Upper lobe of right lung (tissue), 1 donor: ENCODE data around the gene VAPB. TPM values are rescaled to one million over a fixed set of nuclear protein-coding genes. Genes with fewer than 3 reads are reported as not detected.

Experiments used
- ATAC-seq: fragments of 200-7000 bp; cut with Tn5 transposase; one replicate; pipeline ENCODE4 v1.9.1; 2020; ENCODE audit warnings: mild to moderate bottlenecking, moderate library complexity
- DNase-seq: peaks from one replicate; pipeline ENCODE4 v3.0.0-alpha.2; 2020
- H3K27ac ChIP-seq: fragments of 200-600 bp; one replicate; pipeline ENCODE4 v1.8.0; 2022
- H3K27me3 ChIP-seq: fragments of 200-600 bp; one replicate; pipeline ENCODE4 v1.8.0; 2022; ENCODE audit warnings: mild to moderate bottlenecking
- H3K36me3 ChIP-seq: fragments of 200-600 bp; one replicate; pipeline ENCODE4 v1.8.0; 2022
- H3K4me1 ChIP-seq: fragments of 200-600 bp; one replicate; pipeline ENCODE4 v1.8.0; 2022
- H3K4me3 ChIP-seq: fragments of 200-600 bp; one replicate; pipeline ENCODE4 v1.8.0; 2022; ENCODE audit warnings: mild to moderate bottlenecking
- H3K9me3 ChIP-seq: fragments of 200-600 bp; one replicate; pipeline ENCODE4 v1.8.0; 2022
- intact Hi-C: fragments of 100-400 bp; cut with DNase I; formaldehyde crosslinking; loops from one replicate; pipeline ENCODE4 v1.11.0; 2022
- total RNA-seq: library from RNA; stranded (reverse); fragmentation: NEBNext Ultra II Directional; extraction: Animal tissue kit (Norgen Biotek cat#: 25700); gene quantifications from one replicate; pipeline ENCODE4 v1.2.1, GENCODE V29; 2021
- TF ChIP-seq, protein P1 (sequence below): fragments of 200-600 bp; IDR thresholded peaks from one replicate; pipeline ENCODE4 v1.8.0; 2022; ENCODE audit warnings: antibody characterized with exemption
- donor health status: DM: no; HTN: yes; CAD: no; lungs with severe emphysema.

Gene VAPB
- total RNA-seq, 1 donor from 2014 or later: 47.8 TPM

DNA sequence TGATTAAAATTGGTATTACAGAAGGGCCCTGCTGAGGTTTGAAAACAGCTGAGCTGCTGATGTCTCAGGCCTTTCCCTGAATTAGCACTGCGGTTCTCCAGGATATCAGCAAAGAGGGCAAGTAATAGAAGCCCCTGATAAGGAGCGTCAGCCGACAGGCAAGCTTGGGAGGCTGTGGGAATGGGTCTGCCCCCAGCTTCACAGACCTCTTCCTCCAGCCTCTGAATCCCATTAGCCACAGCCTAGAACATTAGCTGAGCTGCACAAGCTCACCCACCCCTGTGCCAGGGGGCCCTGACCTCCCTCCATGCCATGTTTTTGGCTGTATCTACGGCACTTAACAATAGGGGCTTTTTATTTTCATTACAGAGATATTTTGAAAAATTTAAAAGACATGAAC lies 59.9 kb downstream of the VAPB start:
- intact Hi-C loops: no loop called here
- H3K4me3 ChIP-seq: no peak overlapping the region
- peaks cover 50% of the 10 kb centered on the region for H3K36me3 ChIP-seq
- H3K27ac ChIP-seq: no peak overlapping the region
- no peaks in the 10 kb centered on the region for H3K9me3 ChIP-seq
- DNase-seq (no peak), ATAC-seq (no peak)
- TF ChIP-seq, protein P1, sequence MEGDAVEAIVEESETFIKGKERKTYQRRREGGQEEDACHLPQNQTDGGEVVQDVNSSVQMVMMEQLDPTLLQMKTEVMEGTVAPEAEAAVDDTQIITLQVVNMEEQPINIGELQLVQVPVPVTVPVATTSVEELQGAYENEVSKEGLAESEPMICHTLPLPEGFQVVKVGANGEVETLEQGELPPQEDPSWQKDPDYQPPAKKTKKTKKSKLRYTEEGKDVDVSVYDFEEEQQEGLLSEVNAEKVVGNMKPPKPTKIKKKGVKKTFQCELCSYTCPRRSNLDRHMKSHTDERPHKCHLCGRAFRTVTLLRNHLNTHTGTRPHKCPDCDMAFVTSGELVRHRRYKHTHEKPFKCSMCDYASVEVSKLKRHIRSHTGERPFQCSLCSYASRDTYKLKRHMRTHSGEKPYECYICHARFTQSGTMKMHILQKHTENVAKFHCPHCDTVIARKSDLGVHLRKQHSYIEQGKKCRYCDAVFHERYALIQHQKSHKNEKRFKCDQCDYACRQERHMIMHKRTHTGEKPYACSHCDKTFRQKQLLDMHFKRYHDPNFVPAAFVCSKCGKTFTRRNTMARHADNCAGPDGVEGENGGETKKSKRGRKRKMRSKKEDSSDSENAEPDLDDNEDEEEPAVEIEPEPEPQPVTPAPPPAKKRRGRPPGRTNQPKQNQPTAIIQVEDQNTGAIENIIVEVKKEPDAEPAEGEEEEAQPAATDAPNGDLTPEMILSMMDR: no peak
- H3K27me3 ChIP-seq: no peaks in the 10 kb centered on the region
- no peaks in the 10 kb centered on the region for H3K4me1 ChIP-seq

DNA sequence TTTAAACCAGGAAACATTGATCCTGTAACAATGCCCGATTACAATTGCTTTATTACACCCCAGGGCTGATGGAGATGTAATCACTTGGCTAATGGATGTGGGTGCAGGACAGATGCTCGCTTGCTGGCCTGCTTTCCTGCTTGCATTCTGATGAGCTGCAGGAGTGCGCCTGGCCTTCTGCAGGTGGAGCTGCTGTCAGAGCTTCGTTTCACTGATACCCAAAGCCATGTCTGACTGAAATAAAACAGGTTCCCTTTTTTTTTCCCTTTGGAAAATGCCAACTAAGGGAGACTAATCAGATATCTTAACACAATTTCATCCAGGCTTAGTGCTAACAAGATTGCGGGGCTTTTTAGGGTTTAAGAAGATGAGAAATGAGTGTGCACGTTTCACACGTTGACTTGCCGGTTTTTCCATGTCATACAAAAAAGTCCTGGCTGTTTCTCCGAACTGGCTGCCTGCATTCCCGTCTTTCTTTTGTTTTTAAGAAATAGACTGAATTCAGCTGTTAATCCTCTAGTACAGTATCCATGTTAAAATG lies 60.7 kb downstream of the VAPB start:
- intact Hi-C loops: no loop called here
- Histone ChIP-seq H3K4me3 (no peak overlapping the region), H3K36me3 (peaks cover 42% of the 10 kb centered on the region), H3K27ac (no peak overlapping the region), H3K27me3 (no peaks in the 10 kb centered on the region), H3K9me3 (no peaks in the 10 kb centered on the region), H3K4me1 (no peaks in the 10 kb centered on the region)
- ATAC-seq (no peak), DNase-seq (no peak)
- TF ChIP-seq, protein P1: no peak

DNA sequence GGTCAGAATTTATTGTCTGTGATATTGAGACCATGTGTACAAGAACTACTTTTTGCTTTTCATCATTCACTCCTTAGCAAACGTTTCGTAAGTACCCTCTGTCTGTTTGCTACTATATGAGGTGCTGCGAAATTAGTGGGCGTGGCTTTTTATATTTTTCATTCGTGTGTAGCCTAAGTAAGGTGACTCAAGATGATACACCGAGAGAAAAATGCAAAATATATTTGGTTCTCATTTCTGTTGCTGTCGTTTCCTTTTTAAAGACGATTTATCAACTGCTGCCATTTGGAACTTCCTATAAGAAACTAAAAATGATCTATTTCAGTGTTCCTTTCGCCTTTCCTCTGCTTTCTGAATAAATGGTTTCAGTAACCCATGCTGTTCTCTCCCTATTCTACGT lies 61.2 kb downstream of the VAPB start:
- no peaks in the 10 kb centered on the region for H3K9me3 ChIP-seq
- no peak for DNase-seq
- intact Hi-C loops: no loop called here
- H3K27me3 ChIP-seq: no peaks in the 10 kb centered on the region
- no peak for ATAC-seq
- H3K36me3 ChIP-seq: peaks cover 37% of the 10 kb centered on the region
- TF ChIP-seq, protein P1: no peak
- no peak overlapping the region for H3K27ac ChIP-seq
- no peak overlapping the region for H3K4me3 ChIP-seq
- no peaks in the 10 kb centered on the region for H3K4me1 ChIP-seq

DNA sequence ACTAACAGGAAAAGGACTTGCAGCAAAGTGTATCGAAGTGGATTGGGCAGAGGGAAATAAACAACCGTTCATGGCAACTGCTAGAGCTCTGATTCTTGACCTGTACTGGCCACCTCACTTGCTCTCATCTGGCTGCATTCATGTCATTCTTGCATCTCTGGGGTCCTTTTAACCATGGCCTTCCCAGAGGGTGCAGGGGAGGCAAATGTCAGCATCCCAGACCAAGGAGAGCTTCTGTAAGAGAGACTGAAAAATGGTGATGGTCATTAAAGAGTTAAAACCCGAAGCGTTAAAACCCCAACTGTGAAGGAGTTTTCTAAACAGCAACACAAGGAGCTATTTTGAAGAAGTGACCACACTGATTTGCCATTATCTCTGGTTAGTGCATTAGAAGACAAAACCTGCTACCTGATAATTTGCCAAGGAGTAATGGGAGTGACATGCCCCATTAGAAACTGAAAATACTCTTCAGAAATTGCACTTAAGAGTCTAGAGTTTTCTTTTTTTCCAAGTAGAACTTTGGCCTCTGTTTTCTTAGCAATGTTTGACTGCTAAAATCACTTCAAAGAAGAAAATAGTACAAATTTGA lies 63.7 kb downstream of the VAPB start:
- no peak overlapping the region for H3K27ac ChIP-seq
- TF ChIP-seq, protein P1: no peak
- DNase-seq: no peak
- H3K9me3 ChIP-seq: no peaks in the 10 kb centered on the region
- no peak overlapping the region for H3K4me3 ChIP-seq
- ATAC-seq: no peak
- intact Hi-C loops: no loop called here
- no peaks in the 10 kb centered on the region for H3K4me1 ChIP-seq
- H3K27me3 ChIP-seq: no peaks in the 10 kb centered on the region
- peaks cover 12% of the 10 kb centered on the region for H3K36me3 ChIP-seq

DNA sequence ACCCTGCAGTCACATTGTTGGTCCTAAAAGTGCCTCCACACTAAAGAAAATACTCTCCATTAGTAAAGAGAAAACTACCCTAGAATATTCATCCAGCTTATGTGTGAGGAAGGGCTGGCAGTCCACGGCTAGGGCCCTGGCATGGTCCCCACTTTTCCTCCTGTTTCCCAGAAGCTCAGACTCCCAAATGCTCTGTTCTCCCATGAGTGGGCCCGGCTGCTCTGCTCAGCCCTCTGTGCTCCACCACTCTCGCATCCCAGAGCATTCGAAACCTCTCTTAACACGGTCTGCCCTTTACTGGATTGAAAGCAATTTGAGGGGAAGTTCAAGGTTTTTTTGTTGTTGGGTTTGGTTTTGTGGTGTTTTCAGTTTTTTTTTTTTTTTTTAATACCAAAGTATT lies 64.4 kb downstream of the VAPB start:
- intact Hi-C loops: no loop called here
- no peaks in the 10 kb centered on the region for H3K4me1 ChIP-seq
- TF ChIP-seq, protein P1: no peak
- DNase-seq: no peak
- no peak for ATAC-seq
- no peak overlapping the region for H3K27ac ChIP-seq
- no peaks in the 10 kb centered on the region for H3K27me3 ChIP-seq
- H3K9me3 ChIP-seq: no peaks in the 10 kb centered on the region
- no peak overlapping the region for H3K4me3 ChIP-seq
- peaks cover 6% of the 10 kb centered on the region for H3K36me3 ChIP-seq

DNA sequence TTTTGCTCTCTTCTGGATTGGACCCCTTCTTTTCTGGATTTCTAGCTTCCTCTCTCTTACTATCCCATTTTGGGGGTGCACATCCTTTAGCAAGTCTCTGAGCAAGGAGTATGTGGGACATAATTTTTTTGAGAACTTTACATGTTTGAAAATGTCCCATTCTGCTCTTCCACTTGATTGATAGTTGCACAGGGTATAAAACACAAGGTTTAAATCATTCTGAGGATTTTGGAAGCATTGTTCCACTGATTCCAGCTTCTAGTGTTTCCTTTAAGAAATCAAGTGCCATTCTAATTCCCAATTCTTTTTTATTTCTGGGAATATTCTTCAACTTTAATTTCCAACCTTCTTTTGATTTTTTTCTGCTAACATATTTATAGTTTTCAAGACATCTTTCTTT lies 65.4 kb downstream of the VAPB start:
- DNase-seq (no peak), ATAC-seq (no peak)
- Histone ChIP-seq H3K27ac (no peak overlapping the region), H3K27me3 (no peaks in the 10 kb centered on the region), H3K4me1 (no peaks in the 10 kb centered on the region), H3K36me3 (no peaks in the 10 kb centered on the region), H3K4me3 (no peak overlapping the region), H3K9me3 (no peaks in the 10 kb centered on the region)
- intact Hi-C loops: no loop called here
- TF ChIP-seq, protein P1: no peak
